IMR-90 (cell line): ENCODE measurements around the gene DUSP8. TPM values are rescaled to one million over a fixed set of nuclear protein-coding genes. Genes with fewer than 3 reads are reported as not detected.

Source experiments
- ATAC-seq: fragments of 200-7000 bp; cut with Tn5 transposase; 2 replicates; pipeline ENCODE4 v1.9.1; 2020; ENCODE audit warnings: low read depth, mild to moderate bottlenecking, moderate library complexity
- BruUV-seq: library from RNA; stranded (reverse); fragments of 400-500 nt; replicated peaks from 2 replicates; lab custom pipeline; 2021; lab: Mats Ljungman, UMichigan
- CTCF ChIA-PET: fragments of 300-600 bp; formaldehyde crosslinking; extraction: SDS; loops from one replicate; lab custom pipeline; 2021; ENCODE audit warnings: antibody characterized with exemption; lab: Yijun Ruan, JAX
- POLR2A ChIA-PET: fragments of 300-600 bp; sonication (Branson Sonifier 250); formaldehyde crosslinking; loops from one replicate; lab custom pipeline; 2022; ENCODE audit warnings: antibody characterized with exemption; ENCODE audit not compliant: unreplicated experiment; lab: Charles Lee
- DNase-seq: peaks from one replicate; pipeline ENCODE4 v3.0.0; 2013
- H2AFZ ChIP-seq: replicated peaks from 2 replicates; pipeline ENCODE3; 2013; ENCODE audit warnings: low read length, mild to moderate bottlenecking; ENCODE audit not compliant: poor library complexity
- H2AK5ac ChIP-seq: 2 replicates; pipeline ENCODE4 v1.6.1; 2013; ENCODE audit warnings: low read depth, low read length, inconsistent platforms
- H2AK9ac ChIP-seq: replicated peaks from 2 replicates; pipeline ENCODE3; 2013; ENCODE audit warnings: mild to moderate bottlenecking, low read depth, low read length, moderate library complexity; ENCODE audit not compliant: poor library complexity
- H2BK120ac ChIP-seq: 2 replicates; pipeline ENCODE4 v1.6.1; 2013; ENCODE audit warnings: low read depth, low read length, inconsistent platforms
- H2BK15ac ChIP-seq: 3 replicates; pipeline ENCODE4 v1.6.1; 2013; ENCODE audit warnings: low read depth, low read length, inconsistent platforms
- H2BK20ac ChIP-seq: 2 replicates; pipeline ENCODE4 v1.6.1; 2013; ENCODE audit warnings: low read depth, mild to moderate bottlenecking, inconsistent platforms, low read length, moderate library complexity
- H2BK5ac ChIP-seq: 2 replicates; pipeline ENCODE4 v1.6.1; 2013; ENCODE audit warnings: mild to moderate bottlenecking, low read depth, low read length, inconsistent platforms; ENCODE audit not compliant: poor library complexity, severe bottlenecking
- H3K14ac ChIP-seq: replicated peaks from 2 replicates; pipeline ENCODE4 v1.6.1; 2013; ENCODE audit warnings: low read depth, low read length, inconsistent platforms
- H3K18ac ChIP-seq: 2 replicates; pipeline ENCODE4 v1.6.1; 2013; ENCODE audit warnings: low read depth, low read length, control low read depth
- H3K23ac ChIP-seq: 2 replicates; pipeline ENCODE4 v1.6.1; 2013; ENCODE audit warnings: low read depth, low read length, inconsistent platforms
- H3K27ac ChIP-seq: 2 replicates; pipeline ENCODE4 v1.5.1; 2013; ENCODE audit warnings: mild to moderate bottlenecking, control low read depth, low read length; ENCODE audit not compliant: insufficient read depth
- H3K27me3 ChIP-seq: 2 replicates; pipeline ENCODE4 v1.6.1; 2013; ENCODE audit warnings: low read length; ENCODE audit not compliant: control insufficient read depth, insufficient read depth
- H3K36me3 ChIP-seq: 2 replicates; pipeline ENCODE4 v1.6.1; 2013; ENCODE audit warnings: low read length, mixed read lengths; ENCODE audit not compliant: control insufficient read depth, insufficient read depth
- H3K4ac ChIP-seq: 2 replicates; pipeline ENCODE4 v1.6.1; 2013; ENCODE audit warnings: low read depth, low read length, inconsistent platforms
- H3K4me1 ChIP-seq: 2 replicates; pipeline ENCODE4 v1.6.1; 2013; ENCODE audit warnings: low read length, mixed read lengths; ENCODE audit not compliant: control insufficient read depth, insufficient read depth
- H3K4me2 ChIP-seq: 2 replicates; pipeline ENCODE4 v1.6.1; 2013; ENCODE audit warnings: low read depth, mild to moderate bottlenecking, control low read depth, low read length, moderate library complexity
- H3K4me3 ChIP-seq: 2 replicates; pipeline ENCODE4 v1.5.1; 2013; ENCODE audit warnings: low read depth, mild to moderate bottlenecking, control low read depth, low read length, moderate library complexity; ENCODE audit not compliant: insufficient read depth
- H3K56ac ChIP-seq: 2 replicates; pipeline ENCODE4 v1.6.1; 2013; ENCODE audit warnings: low read length, inconsistent platforms; ENCODE audit not compliant: insufficient read depth; ENCODE audit errors: extremely low read depth
- H3K79me1 ChIP-seq, 2 experiments: 2 replicates each; pipeline ENCODE4 v1.6.1; 2013; ENCODE audit warnings: low read length in 2 of 2, inconsistent platforms in 1 of 2, low read depth in 1 of 2
- H3K9ac ChIP-seq: 2 replicates; pipeline ENCODE4 v1.6.1; 2013; ENCODE audit warnings: low read depth, low read length, control low read depth
- H3K9me1 ChIP-seq: 2 replicates; pipeline ENCODE4 v1.6.1; 2013; ENCODE audit warnings: low read length, inconsistent platforms; ENCODE audit not compliant: insufficient read depth
- H3K9me3 ChIP-seq: 2 replicates; pipeline ENCODE4 v1.6.1; 2013; ENCODE audit warnings: low read length; ENCODE audit not compliant: control insufficient read depth, insufficient read depth
- H4K20me1 ChIP-seq: 2 replicates; pipeline ENCODE4 v1.6.1; 2013; ENCODE audit warnings: low read length, inconsistent platforms; ENCODE audit not compliant: insufficient read depth
- H4K5ac ChIP-seq: 2 replicates; pipeline ENCODE4 v1.6.1; 2013; ENCODE audit warnings: mild to moderate bottlenecking, low read depth, low read length, control low read depth
- H4K8ac ChIP-seq, 2 experiments: 2 replicates each; pipeline ENCODE4 v1.6.1; 2013; ENCODE audit warnings: low read depth in 2 of 2, low read length in 2 of 2, control low read depth in 1 of 2, inconsistent platforms in 1 of 2
- H4K91ac ChIP-seq: 2 replicates; pipeline ENCODE4 v1.6.1; 2013; ENCODE audit warnings: low read depth, low read length, inconsistent platforms; ENCODE audit not compliant: insufficient read depth
- BHLHE40 ChIP-seq: fragments of 150-350 bp; IDR thresholded peaks from 2 replicates; pipeline ENCODE4 v1.6.1; 2016; ENCODE audit warnings: mild to moderate bottlenecking, low read depth, low read length
- CEBPB ChIP-seq: IDR thresholded peaks from 2 replicates; pipeline ENCODE4 v1.6.1; 2012; ENCODE audit warnings: low read depth, low read length, improper control_type of control experiment
- CHD1 ChIP-seq: IDR thresholded peaks from 2 replicates; pipeline ENCODE4 v1.6.1; 2012; ENCODE audit warnings: low read depth, low read length, improper control_type of control experiment
- CTCF ChIP-seq: conservative IDR thresholded peaks from 2 replicates; pipeline ENCODE4 v1.5.1; 2012; ENCODE audit warnings: mild to moderate bottlenecking, low read depth, low read length, improper control_type of control experiment
- ELK1 ChIP-seq: fragments of 150-350 bp; IDR thresholded peaks from 2 replicates; pipeline ENCODE4 v1.6.1; 2016; ENCODE audit warnings: low read depth, mild to moderate bottlenecking, low read length, moderate library complexity, borderline replicate concordance
- FOS ChIP-seq: fragments of 150-350 bp; IDR thresholded peaks from 2 replicates; pipeline ENCODE4 v1.6.1; 2016; ENCODE audit warnings: low read depth, low read length
- MAFK ChIP-seq: IDR thresholded peaks from 2 replicates; pipeline ENCODE4 v1.6.1; 2012; ENCODE audit warnings: low read depth, low read length, improper control_type of control experiment
- MAZ ChIP-seq: IDR thresholded peaks from 2 replicates; pipeline ENCODE4 v1.6.1; 2012; ENCODE audit warnings: low read depth, mild to moderate bottlenecking, low read length, improper control_type of control experiment, moderate library complexity, borderline replicate concordance
- MXI1 ChIP-seq: IDR thresholded peaks from 2 replicates; pipeline ENCODE4 v1.6.1; 2012; ENCODE audit warnings: low read depth, mild to moderate bottlenecking, low read length, moderate library complexity, borderline replicate concordance
- NFE2L2 ChIP-seq: fragments of 150-350 bp; IDR thresholded peaks from 2 replicates; pipeline ENCODE4 v1.6.1; 2016; ENCODE audit warnings: low read depth, mild to moderate bottlenecking, low read length
- POLR2A ChIP-seq: IDR thresholded peaks from 2 replicates; pipeline ENCODE4 v1.6.1; 2012; ENCODE audit warnings: mild to moderate bottlenecking, low read depth, low read length
- RAD21 ChIP-seq: IDR thresholded peaks from 2 replicates; pipeline ENCODE4 v1.6.1; 2012; ENCODE audit warnings: low read length, improper control_type of control experiment
- RCOR1 ChIP-seq: IDR thresholded peaks from 2 replicates; pipeline ENCODE4 v1.6.1; 2012; ENCODE audit warnings: mild to moderate bottlenecking, low read length, improper control_type of control experiment; ENCODE audit not compliant: insufficient replicate concordance
- RFX5 ChIP-seq: IDR thresholded peaks from 2 replicates; pipeline ENCODE4 v1.8.0; 2012; ENCODE audit warnings: low read depth, mild to moderate bottlenecking, low read length, moderate library complexity
- SMC3 ChIP-seq: fragments of 150-350 bp; IDR thresholded peaks from 2 replicates; pipeline ENCODE4 v1.6.1; 2016; ENCODE audit warnings: low read depth, mild to moderate bottlenecking, antibody characterized with exemption, low read length, moderate library complexity
- USF2 ChIP-seq: fragments of 150-350 bp; IDR thresholded peaks from 2 replicates; pipeline ENCODE4 v1.6.1; 2017; ENCODE audit warnings: mild to moderate bottlenecking, antibody characterized with exemption, low read length, low read depth
- WGBS, 2 experiments: methylation state at CpG; one replicate each; pipeline versions ENCODE4 v1.1.5 to v1.1.7; 2013; ENCODE audit warnings: missing lambda C conversion rate in 2 of 2; ENCODE audit not compliant: insufficient read length in 1 of 2; ENCODE audit errors: extremely low coverage in 2 of 2; 5-methylcytosine and 5-hydroxymethylcytosine counted together
- dilution Hi-C: fragments of 300-500 bp; cut with HindIII; formaldehyde crosslinking; loops from one replicate; pipeline ENCODE4 v1.14.3; 2018; ENCODE audit warnings: low sequenced_read_pairs; ENCODE audit not compliant: unreplicated experiment
- in situ Hi-C: fragments of 300-500 bp; cut with MboI; formaldehyde crosslinking; loops from 3 replicates; pipeline ENCODE4 v1.14.3; 2019; ENCODE audit warnings: low sequenced_read_pairs, inconsistent platforms, mixed read lengths
- intact Hi-C: fragments of 100-400 bp; cut with micrococcal nuclease; formaldehyde crosslinking; loops from 2 replicates; pipeline ENCODE4 v1.10.0; 2022
- polyA plus RNA-seq, 3 experiments: library from polyadenylated mRNA; depleted of rRNA; stranded (reverse); fragments of >200 nt; gene quantifications; 2 replicates each; pipeline ENCODE4 v1.2.3, GENCODE V29; 2012; ENCODE audit warnings: low replicate concordance in 1 of 3
- total RNA-seq: library from RNA; depleted of rRNA; stranded (reverse); fragments of >200 nt; gene quantifications from 2 replicates; pipeline ENCODE4 v1.2.3, GENCODE V29; 2012

Gene DUSP8
- total and polyA plus RNA-seq, 2 of the 4 experiments (the other 2 are of a cell fraction), result 0.72 to 4.2 TPM

- in situ Hi-C loops, result no loop called here
- Histone ChIP-seq H2BK5ac (no peak overlapping the region), H3K23ac (no peak overlapping the region), H3K9ac (no peak overlapping the region), H2BK20ac (no peak overlapping the region), H2BK15ac (no peak overlapping the region), H2BK120ac (no peak overlapping the region), H3K79me1 (peaks cover 11 to 36% of the 10 kb centered on the region in 2 experiments; a peak in 2 of 4 replicates), H3K9me1 (peaks cover 9% of the 10 kb centered on the region), H2AK5ac (no peak overlapping the region), H3K27ac (no peak overlapping the region), H3K9me3 (no peaks in the 10 kb centered on the region), H2AK9ac (peak overlapping the region; percentile 16), H3K18ac (no peak overlapping the region), H3K27me3 (no peaks in the 10 kb centered on the region), H4K20me1 (peaks cover 75% of the 10 kb centered on the region), H3K4ac (no peak overlapping the region), H2AFZ (no peak overlapping the region), H4K8ac (no peak overlapping the region), H4K91ac (no peak overlapping the region), H3K4me1 (peaks cover 11% of the 10 kb centered on the region), H3K14ac (no peak overlapping the region), H4K5ac (no peak overlapping the region), H3K4me2 (no peak overlapping the region), H3K4me3 (no peak overlapping the region), H3K56ac (no peak overlapping the region), H3K36me3 (peaks cover 7% of the 10 kb centered on the region)
- WGBS, 2 experiments, result 63% methylated on average over 1 of the region's 5 CpGs; no CpG with 5 or more reads in 1 of the 2 experiments
- ATAC-seq (no peak), DNase-seq (no peak)
- intact Hi-C loops, result no loop called here
- POLR2A ChIA-PET, result no interaction called here
- dilution Hi-C loops, result no loop called here
- no TSS peak for BruUV-seq
- TF ChIP-seq MAFK, result no peak
- no peak for TF ChIP-seq ELK1
- no peak for TF ChIP-seq RFX5
- TF ChIP-seq RCOR1, result no peak
- TF ChIP-seq BHLHE40, result no peak
- no peak for TF ChIP-seq FOS
- no peak for TF ChIP-seq USF2
- TF ChIP-seq MXI1, result no peak
- TF ChIP-seq MAZ, result no peak
- no peak for TF ChIP-seq CEBPB
- TF ChIP-seq SMC3, result no peak
- TF ChIP-seq RAD21, result no peak
- TF ChIP-seq NFE2L2, result no peak
- no peak for TF ChIP-seq POLR2A
- TF ChIP-seq CTCF, result no peak
- TF ChIP-seq CHD1, result no peak
- CTCF ChIA-PET, result interaction anchor here (0.8 kb wide), 1 partner anchor 9 kb away, joined by 3 read pairs; no protein-coding TSS in a partner anchor
These were observed 6.2 kb downstream of the DUSP8 start for GRCh38 chr11:1565904-1566247.
